ENCODE data around the gene BCAS3.

DNA sequence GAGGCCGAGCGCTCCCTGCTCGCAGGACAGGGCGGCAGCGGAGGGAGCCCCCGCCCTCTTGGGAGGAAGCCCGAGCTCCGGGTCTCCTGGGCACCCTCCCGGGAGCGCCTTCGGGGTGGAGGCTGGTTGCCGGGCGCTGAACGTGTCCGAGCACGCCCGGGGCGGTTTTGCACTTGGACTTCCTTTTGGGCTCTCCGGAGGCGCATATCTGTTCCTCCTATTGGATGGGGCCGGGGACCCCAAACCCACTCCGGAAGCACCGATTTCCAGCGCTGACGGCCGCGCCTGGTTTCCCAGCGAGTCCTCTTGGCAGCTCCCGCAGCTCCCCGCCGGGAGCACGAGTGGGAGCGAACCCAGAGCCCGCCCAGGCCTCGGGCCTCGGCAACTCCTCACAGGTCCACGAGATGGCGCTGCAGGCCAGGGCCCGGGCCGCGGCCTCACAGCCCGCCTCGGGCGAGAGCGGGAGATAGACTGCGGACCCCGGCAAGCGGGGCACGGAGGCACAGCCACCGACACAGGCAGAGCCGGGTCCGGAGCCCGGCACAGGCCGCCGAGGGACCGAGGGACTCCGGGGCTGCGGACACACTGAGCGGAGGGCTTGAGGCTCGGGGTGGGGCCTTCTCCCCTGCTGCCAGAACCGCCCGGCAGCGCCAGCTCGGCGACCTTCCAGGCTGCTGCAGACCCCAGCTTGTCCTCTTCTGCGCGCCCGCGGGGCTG lies 734.6 kb downstream of the BCAS3 start:
- peak; percentile 68 for TF ChIP-seq NFIC (IDR thresholded peaks at IDR 0.05)
- TF ChIP-seq TAF1 (IDR thresholded peaks at IDR 0.05; ENCODE audit: low read depth): no peak; the same call in 1 of the 2 replicates

All from Ishikawa (cell line).